DND-41 (cell line): Measurements from ENCODE around the gene IGSF8.

Experiments
- CTCF ChIP-seq: IDR thresholded peaks from 2 replicates; pipeline ENCODE4 v1.5.1; 2012; ENCODE audit warnings: borderline replicate concordance, low read length, moderate library complexity, mild to moderate bottlenecking; ENCODE audit not compliant: poor library complexity, severe bottlenecking; ENCODE audit errors: extremely low read depth
- EZH2 ChIP-seq: IDR thresholded peaks from 3 replicates; pipeline ENCODE4 v1.6.1; 2012; ENCODE audit warnings: borderline replicate concordance, low read depth, mild to moderate bottlenecking, moderate library complexity, low read length, inconsistent platforms; ENCODE audit not compliant: severe bottlenecking

- TF ChIP-seq CTCF (no peak), EZH2 (no peak)
Observed at GRCh38 chr1:160137216-160137862, 38.9 kb upstream of the IGSF8 start.
